BE2C (cell line): ENCODE measurements around the gene PEAK1.

Experiments
- DNase-seq: peaks from one replicate; pipeline ENCODE4 v3.0.0-alpha.2; 2020
- H3K27me3 ChIP-seq: fragments of 250-450 bp; sonication (Bioruptor Pico); 2 replicates; pipeline ENCODE4 v1.5.1; 2020; ENCODE audit warnings: mild to moderate bottlenecking
- H3K36me3 ChIP-seq: fragments of 250-450 bp; sonication (Bioruptor Pico); 2 replicates; pipeline ENCODE4 v1.5.1; 2020; ENCODE audit warnings: mild to moderate bottlenecking
- H3K4me1 ChIP-seq: fragments of 250-450 bp; sonication (Bioruptor Pico); 2 replicates; pipeline ENCODE4 v1.5.1; 2020
- H3K4me3 ChIP-seq: 2 replicates; pipeline ENCODE4 v1.5.1; 2011; ENCODE audit warnings: low read depth, low read length
- H3K9me3 ChIP-seq: fragments of 250-450 bp; sonication (Bioruptor Pico); 2 replicates; pipeline ENCODE4 v1.5.1; 2020
- TF ChIP-seq, protein P1 (sequence below): IDR thresholded peaks from 2 replicates; pipeline ENCODE4 v1.5.1; 2012; ENCODE audit warnings: mild to moderate bottlenecking, low read depth, low read length

PEAK1 gene

DNA sequence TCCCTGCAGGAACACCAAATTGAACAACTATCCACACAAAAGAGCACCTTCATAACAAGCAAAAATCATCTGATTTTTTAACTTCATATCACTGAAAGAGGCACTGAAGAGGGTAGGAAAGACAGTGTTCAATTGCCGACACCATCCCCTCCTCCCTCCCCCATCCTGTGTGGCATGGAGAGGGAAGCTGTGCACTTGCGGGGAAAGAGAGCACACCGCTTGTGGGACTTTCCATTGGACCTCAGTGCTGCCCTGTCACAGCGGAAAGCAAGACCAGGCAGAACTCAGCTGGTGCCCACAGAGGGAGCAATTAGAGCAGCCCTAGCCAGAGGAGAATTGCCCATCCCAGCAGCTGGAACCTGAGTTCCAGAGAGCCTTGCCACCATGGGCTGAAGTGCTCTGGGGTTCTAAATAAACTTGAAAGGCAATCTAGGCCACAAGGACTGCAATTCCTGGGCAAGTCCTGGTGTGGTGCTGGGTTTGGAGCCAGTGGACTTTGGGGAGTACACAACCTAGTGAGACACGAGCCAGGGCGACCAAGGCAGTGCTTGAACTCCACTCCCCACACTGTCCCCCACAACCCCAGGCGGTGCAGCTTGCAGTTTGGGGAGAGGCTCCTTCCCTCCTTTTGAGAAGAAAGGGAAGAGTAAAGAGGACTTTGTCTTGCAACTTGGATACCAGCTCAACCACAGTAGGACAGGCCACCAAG lies 27.0 kb downstream of the PEAK1 start:
- no peak for DNase-seq
- Histone ChIP-seq H3K4me1 (no peaks in the 10 kb centered on the region), H3K4me3 (no peak overlapping the region), H3K36me3 (no peaks in the 10 kb centered on the region), H3K9me3 (no peaks in the 10 kb centered on the region), H3K27me3 (no peaks in the 10 kb centered on the region)
- TF ChIP-seq, protein P1, sequence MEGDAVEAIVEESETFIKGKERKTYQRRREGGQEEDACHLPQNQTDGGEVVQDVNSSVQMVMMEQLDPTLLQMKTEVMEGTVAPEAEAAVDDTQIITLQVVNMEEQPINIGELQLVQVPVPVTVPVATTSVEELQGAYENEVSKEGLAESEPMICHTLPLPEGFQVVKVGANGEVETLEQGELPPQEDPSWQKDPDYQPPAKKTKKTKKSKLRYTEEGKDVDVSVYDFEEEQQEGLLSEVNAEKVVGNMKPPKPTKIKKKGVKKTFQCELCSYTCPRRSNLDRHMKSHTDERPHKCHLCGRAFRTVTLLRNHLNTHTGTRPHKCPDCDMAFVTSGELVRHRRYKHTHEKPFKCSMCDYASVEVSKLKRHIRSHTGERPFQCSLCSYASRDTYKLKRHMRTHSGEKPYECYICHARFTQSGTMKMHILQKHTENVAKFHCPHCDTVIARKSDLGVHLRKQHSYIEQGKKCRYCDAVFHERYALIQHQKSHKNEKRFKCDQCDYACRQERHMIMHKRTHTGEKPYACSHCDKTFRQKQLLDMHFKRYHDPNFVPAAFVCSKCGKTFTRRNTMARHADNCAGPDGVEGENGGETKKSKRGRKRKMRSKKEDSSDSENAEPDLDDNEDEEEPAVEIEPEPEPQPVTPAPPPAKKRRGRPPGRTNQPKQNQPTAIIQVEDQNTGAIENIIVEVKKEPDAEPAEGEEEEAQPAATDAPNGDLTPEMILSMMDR, result no peak

DNA sequence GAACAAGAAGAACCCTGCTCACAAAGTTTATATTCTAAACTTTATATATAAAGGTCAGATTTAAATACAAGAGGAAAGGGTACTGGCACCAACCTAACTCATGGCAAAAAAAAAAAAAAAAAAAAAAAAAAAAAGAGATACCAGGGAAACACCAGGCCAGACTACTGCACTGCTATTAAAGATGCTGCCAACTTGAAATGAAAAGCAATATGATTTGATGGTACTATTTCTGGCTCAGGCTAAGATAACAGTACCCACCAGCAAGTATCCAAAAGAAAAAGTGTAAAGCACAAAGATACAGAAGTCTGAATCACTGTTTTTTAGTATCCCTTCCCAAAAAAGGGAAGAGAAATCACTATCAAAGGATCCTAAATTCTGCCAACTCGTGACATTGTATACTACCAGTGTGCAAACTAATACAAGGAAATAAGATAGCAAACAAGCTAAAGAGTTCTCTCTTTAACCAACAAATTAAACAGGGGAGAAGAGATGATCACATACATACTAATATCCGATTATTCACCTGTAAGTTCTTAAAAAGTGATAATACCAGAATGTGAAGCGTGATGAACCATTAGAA lies 28.4 kb downstream of the PEAK1 start:
- H3K27me3 ChIP-seq, result no peaks in the 10 kb centered on the region
- TF ChIP-seq, protein P1, result no peak
- no peak for DNase-seq

GRCh38 chr15:77387365-77388105 lies 32.4 kb downstream of the PEAK1 start:
- H3K27me3 ChIP-seq, result no peaks in the 10 kb centered on the region
- H3K36me3 ChIP-seq, result no peaks in the 10 kb centered on the region
- H3K4me3 ChIP-seq, result no peak overlapping the region
- no peaks in the 10 kb centered on the region for H3K4me1 ChIP-seq
- no peak for DNase-seq
- TF ChIP-seq, protein P1, result no peak
- H3K9me3 ChIP-seq, result no peaks in the 10 kb centered on the region

More for the DNA sequence above, 28.4 kb downstream of the PEAK1 start:
- no peak overlapping the region for H3K4me3 ChIP-seq
- H3K4me1 ChIP-seq, result no peaks in the 10 kb centered on the region
- no peaks in the 10 kb centered on the region for H3K36me3 ChIP-seq
- no peaks in the 10 kb centered on the region for H3K9me3 ChIP-seq

- DNase-seq, result no peak
- Histone ChIP-seq H3K4me3 (no peak overlapping the region), H3K27me3 (no peaks in the 10 kb centered on the region), H3K36me3 (no peaks in the 10 kb centered on the region), H3K9me3 (no peaks in the 10 kb centered on the region), H3K4me1 (no peaks in the 10 kb centered on the region)
- TF ChIP-seq, protein P1, result no peak
These were observed 33.3 kb downstream of the PEAK1 start for GRCh38 chr15:77386626-77387025.

DNA sequence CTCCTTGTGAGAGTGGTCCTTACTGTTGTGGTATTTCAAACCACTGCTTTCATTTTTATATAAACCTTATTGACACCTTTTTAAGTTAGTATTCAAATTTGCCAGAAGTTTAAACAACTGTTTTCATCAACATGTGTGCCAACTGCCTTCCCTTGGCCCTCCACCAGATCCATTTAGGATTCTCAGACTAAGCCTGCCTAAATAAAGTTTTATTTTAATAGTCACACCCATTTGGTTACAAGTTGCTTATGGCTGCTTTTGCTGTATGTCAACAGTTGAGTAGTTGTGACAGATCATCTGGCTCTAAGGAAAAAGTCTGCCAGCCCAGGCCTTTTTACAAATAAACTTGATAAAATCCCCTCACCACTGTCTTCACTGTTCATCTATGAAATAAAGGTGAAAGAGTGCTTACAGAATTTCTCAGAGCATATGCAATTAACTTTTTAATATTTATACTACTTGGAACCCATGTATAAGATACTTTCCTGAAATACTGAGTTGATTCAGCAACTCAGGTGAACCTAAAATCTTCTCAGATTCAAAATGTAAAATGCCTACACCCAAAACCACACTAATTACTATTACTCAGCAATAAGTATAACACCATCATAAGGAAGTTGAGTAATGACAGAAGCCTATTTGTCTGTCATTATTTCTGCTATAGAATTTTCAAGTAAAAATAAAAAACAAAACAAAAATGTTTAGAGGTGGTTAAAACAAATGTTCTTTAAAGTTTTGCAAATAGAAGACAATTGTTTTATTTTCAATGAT lies 35.1 kb downstream of the PEAK1 start:
- TF ChIP-seq, protein P1, result no peak
- DNase-seq, result no peak

More for the DNA sequence above, 35.1 kb downstream of the PEAK1 start:
- Histone ChIP-seq H3K4me1 (no peaks in the 10 kb centered on the region), H3K36me3 (no peaks in the 10 kb centered on the region), H3K9me3 (no peaks in the 10 kb centered on the region), H3K4me3 (no peak overlapping the region), H3K27me3 (no peaks in the 10 kb centered on the region)
